NT2/D1 (cell line): Measurements from ENCODE around the gene ABCB9.
"Not testable (repeated sequence)": the region's sequence is repeated elsewhere in the genome, so short reads cannot be mapped to it uniquely, and the experiment has no call there.

Source experiments
- DNase-seq: peaks from one replicate; pipeline ENCODE4 v3.0.0-alpha.2; 2011; ENCODE audit warnings: low read depth, low spot score
- H3K27me3 ChIP-seq: 2 replicates; pipeline ENCODE4 v1.6.0; 2011; ENCODE audit warnings: mild to moderate bottlenecking; ENCODE audit not compliant: insufficient read length, insufficient read depth
- H3K36me3 ChIP-seq: 2 replicates; pipeline ENCODE4 v1.6.1; 2011; ENCODE audit warnings: mild to moderate bottlenecking, low read length, mixed read lengths; ENCODE audit not compliant: insufficient read depth, insufficient read length
- H3K4me1 ChIP-seq: 2 replicates; pipeline ENCODE4 v1.5.1; 2011; ENCODE audit not compliant: insufficient read depth, insufficient read length
- H3K4me3 ChIP-seq: 2 replicates; pipeline ENCODE4 v1.5.1; 2011; ENCODE audit warnings: low read depth; ENCODE audit not compliant: insufficient read length
- H3K9ac ChIP-seq: 2 replicates; pipeline ENCODE4 v1.6.0; 2011; ENCODE audit warnings: low read depth; ENCODE audit not compliant: insufficient read length
- H3K9me3 ChIP-seq: 2 replicates; pipeline ENCODE4 v1.5.1; 2011; ENCODE audit warnings: mild to moderate bottlenecking, low read length; ENCODE audit not compliant: insufficient read depth
- SUZ12 ChIP-seq: IDR thresholded peaks from 2 replicates; pipeline ENCODE4 v1.6.1; 2011; ENCODE audit not compliant: insufficient read length, insufficient read depth; ENCODE audit errors: extremely low read depth
- YY1 ChIP-seq: IDR thresholded peaks from 2 replicates; pipeline ENCODE4 v1.6.1; 2011; ENCODE audit not compliant: insufficient read length, insufficient read depth
- ZNF274 ChIP-seq: IDR thresholded peaks from 2 replicates; pipeline ENCODE4 v1.6.1; 2011; ENCODE audit warnings: mild to moderate bottlenecking, low read depth, low read length

The ABCB9 gene

GRCh38 chr12:122965851-122966742 lies at the start of gene ABCB9:
Gene ABCB9 (minus strand): TSS chr12:122966463. CDS start chr12:122960235, 6,228 bp downstream.
- Histone ChIP-seq H3K36me3 (no peaks in the 10 kb centered on the region), H3K9me3 (no peaks in the 10 kb centered on the region), H3K4me3 (peak within 1 kb of the TSS; percentile 69), H3K4me1 (peaks cover 13% of the 10 kb centered on the region), H3K27me3 (no peaks in the 10 kb centered on the region), H3K9ac (peak within 1 kb of the TSS; percentile 91)
- peak; percentile 92 for DNase-seq
- TF ChIP-seq ZNF274 (no peak), SUZ12 (no peak)

- H3K9ac ChIP-seq, H3K4me3 ChIP-seq, H3K27me3 ChIP-seq, H3K4me1 ChIP-seq, H3K9me3 ChIP-seq, DNase-seq: not testable (repeated sequence)
- H3K36me3 ChIP-seq: peaks cover 30% of the 10 kb centered on the region
These were observed 48.2 kb upstream of the ABCB9 start for GRCh38 chr12:123014473-123014872.

DNA sequence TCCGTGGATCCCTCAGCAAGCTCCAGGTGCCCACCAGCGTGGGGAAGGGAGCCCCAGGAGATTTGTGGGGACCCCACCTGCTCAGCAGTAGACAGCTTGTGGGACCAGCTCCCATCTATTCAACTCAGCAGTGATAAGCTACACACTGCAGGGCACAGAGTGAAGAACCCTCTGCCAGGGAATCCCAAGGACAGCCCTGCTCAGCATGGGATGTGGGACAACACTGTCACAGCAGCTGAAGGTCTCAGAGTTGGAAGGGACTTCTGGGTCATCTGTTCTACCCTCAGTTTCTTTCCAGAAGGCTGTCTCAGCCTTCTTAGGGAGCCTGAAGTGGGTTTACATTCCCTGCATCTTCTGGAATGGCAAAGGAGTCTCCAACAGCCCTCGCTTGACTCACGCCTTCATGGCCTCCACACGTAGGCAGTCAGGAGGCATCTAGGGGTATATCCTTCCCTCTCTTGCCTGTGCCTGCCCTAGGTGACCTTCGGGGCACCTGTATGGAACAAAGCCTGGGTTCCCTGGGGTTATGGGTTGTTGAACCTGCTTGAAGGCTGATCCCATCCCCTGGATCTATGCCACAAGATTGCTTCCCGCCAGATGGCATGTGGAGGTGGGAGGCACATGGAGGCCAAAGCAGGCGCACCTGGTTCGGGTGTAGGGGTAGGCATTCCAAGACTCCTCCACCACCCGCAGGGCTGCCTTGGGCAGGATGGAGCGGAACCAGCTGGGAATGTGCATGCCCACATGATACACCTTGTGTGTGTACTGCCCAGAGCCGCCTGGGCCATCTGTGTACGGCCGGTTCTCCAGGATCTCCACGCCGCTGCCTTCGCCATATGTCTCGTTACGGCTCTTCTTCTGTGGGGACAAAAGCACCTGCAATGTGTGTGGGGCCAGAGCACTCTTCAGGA lies 47.2 kb upstream of the ABCB9 start:
- no peaks in the 10 kb centered on the region for H3K9me3 ChIP-seq
- no peak for DNase-seq
- peaks cover 39% of the 10 kb centered on the region for H3K36me3 ChIP-seq
- H3K9ac ChIP-seq: no peak overlapping the region
- TF ChIP-seq SUZ12 (no peak), ZNF274 (no peak), YY1 (no peak)
- H3K4me1 ChIP-seq: peaks cover 5% of the 10 kb centered on the region
- no peak overlapping the region for H3K4me3 ChIP-seq
- H3K27me3 ChIP-seq: no peaks in the 10 kb centered on the region

DNA sequence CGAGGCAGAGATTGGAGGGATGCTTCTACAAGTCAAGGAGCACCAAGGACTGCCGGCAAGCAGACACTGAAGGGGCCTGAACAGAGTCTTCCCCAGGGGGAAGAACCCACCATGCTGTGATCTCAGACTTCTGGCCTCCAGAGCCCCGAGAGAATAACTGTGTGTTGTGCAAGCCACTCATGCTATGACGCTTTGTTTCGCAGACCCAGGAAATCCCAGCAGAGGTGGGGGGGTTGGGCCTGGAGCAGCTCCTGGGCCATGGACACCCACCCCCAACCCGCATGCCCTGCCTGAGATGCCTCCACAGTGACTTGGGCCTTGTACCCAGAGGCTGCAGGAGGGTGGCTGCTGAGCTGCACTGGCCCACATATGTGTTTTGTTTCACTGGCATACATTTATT lies 45.4 kb upstream of the ABCB9 start:
- H3K27me3 ChIP-seq: no peaks in the 10 kb centered on the region
- no peak overlapping the region for H3K4me3 ChIP-seq
- TF ChIP-seq YY1: no peak
- no peak for TF ChIP-seq SUZ12
- TF ChIP-seq ZNF274: no peak
- no peak for DNase-seq
- peaks cover 51% of the 10 kb centered on the region for H3K36me3 ChIP-seq
- no peaks in the 10 kb centered on the region for H3K9me3 ChIP-seq
- peaks cover 5% of the 10 kb centered on the region for H3K4me1 ChIP-seq
- no peak overlapping the region for H3K9ac ChIP-seq

GRCh38 chr12:123010681-123011080 lies 44.4 kb upstream of the ABCB9 start:
- TF ChIP-seq ZNF274 (no peak), SUZ12 (no peak), YY1 (no peak)
- no peaks in the 10 kb centered on the region for H3K27me3 ChIP-seq
- H3K9ac ChIP-seq: no peak overlapping the region
- H3K36me3 ChIP-seq: peaks cover 51% of the 10 kb centered on the region
- no peak for DNase-seq
- peaks cover 5% of the 10 kb centered on the region for H3K4me1 ChIP-seq
- no peaks in the 10 kb centered on the region for H3K9me3 ChIP-seq
- no peak overlapping the region for H3K4me3 ChIP-seq

DNA sequence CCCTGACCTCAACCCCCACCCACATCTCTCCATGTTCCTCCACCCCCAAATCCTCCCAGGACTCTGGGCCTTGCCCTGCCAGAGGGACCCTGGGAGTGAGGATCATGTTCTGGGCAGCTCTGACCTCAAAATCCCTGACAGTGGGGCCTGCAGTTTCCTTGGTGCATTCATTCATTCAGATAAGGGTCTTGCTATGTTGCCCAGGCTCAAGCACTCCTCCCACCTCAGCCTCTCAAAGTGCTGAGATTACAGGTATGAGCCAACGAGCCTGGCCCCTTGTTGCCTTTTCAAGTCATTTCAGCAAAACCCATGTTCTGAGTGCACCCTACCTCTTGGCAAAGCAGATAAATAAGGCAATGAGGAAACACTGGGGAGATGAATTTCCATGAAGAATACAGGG lies 43.8 kb upstream of the ABCB9 start:
- DNase-seq: no peak
- Histone ChIP-seq H3K4me3 (no peak overlapping the region), H3K9ac (no peak overlapping the region), H3K27me3 (no peaks in the 10 kb centered on the region), H3K36me3 (peaks cover 55% of the 10 kb centered on the region), H3K9me3 (no peaks in the 10 kb centered on the region), H3K4me1 (peaks cover 5% of the 10 kb centered on the region)
- TF ChIP-seq ZNF274 (no peak), SUZ12 (no peak), YY1 (no peak)

DNA sequence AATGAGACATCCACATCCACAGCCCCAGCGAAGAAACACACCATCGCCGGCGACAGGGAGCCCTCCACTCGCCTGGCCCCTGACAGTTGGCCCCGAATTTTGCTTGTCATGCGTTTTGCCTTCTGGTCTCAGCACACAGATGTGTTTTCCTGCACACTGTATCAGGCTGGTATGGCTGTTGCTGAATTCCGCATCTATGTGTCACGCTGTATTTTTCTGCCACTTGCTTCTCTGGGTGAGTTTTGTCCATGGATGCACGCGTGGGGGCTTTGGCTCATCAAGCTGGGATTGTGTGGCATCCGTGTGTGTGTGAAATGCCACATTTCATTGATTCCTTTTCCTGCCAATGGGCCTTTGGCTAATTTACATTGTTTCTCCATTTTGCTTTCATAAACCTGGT lies 40.7 kb upstream of the ABCB9 start:
- H3K27me3 ChIP-seq: no peaks in the 10 kb centered on the region
- no peak overlapping the region for H3K4me3 ChIP-seq
- TF ChIP-seq ZNF274 (no peak), SUZ12 (no peak), YY1 (no peak)
- no peak overlapping the region for H3K9ac ChIP-seq
- DNase-seq: no peak
- H3K9me3 ChIP-seq: no peaks in the 10 kb centered on the region
- H3K4me1 ChIP-seq: peaks cover 7% of the 10 kb centered on the region
- peaks cover 59% of the 10 kb centered on the region for H3K36me3 ChIP-seq
